Stimulated activated naive CD8-positive, alpha-beta T cell treated with anti-CD3 and anti-CD28 coated beads, Interleukin-15, Interleukin-2, amounts not matched to agents 100 U/mL and 50 U/mL, for 24 hours (primary cell): ENCODE measurements around the gene ITGA1.
"Not testable (repeated sequence)": the region's sequence is repeated elsewhere in the genome, so short reads cannot be mapped to it uniquely, and the experiment has no call there.

Experiments
- ATAC-seq: fragments of 150-1000 bp; cut with Tn5 transposase; one replicate; pipeline ENCODE4 v1.10.0; 2021
- DNase-seq: peaks from one replicate; pipeline ENCODE4 v3.0.0; 2021

ITGA1 gene

GRCh38 chr5:52865991-52866390 lies 78.3 kb downstream of the ITGA1 start:
- ATAC-seq: not testable (repeated sequence)

DNA sequence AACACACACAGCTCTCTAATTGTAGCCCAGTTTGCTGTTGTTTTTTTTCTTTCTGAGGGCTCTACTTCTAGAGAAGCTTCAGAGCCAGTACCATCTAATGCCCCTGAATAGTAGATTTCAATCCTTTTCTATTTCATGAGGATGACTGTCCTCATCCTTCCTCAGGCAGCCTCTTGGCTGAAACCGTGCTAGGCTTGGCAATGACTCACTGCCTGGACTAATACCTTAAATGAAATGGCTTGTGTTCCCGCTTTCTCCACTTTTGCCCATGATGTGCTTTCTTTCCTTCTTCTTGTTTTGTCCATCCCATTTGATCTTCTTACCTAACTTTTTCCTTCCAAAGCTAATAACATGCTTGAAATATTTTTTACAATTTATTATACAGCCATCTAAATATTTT lies 80.1 kb downstream of the ITGA1 start:
- DNase-seq (no peak), ATAC-seq (no peak)

More at GRCh38 chr5:52865991-52866390, 78.3 kb downstream of the ITGA1 start:
- DNase-seq: not testable (repeated sequence)

- ATAC-seq: no peak
Observed at GRCh38 chr5:52868417-52868816, 80.7 kb downstream of the ITGA1 start.

DNA sequence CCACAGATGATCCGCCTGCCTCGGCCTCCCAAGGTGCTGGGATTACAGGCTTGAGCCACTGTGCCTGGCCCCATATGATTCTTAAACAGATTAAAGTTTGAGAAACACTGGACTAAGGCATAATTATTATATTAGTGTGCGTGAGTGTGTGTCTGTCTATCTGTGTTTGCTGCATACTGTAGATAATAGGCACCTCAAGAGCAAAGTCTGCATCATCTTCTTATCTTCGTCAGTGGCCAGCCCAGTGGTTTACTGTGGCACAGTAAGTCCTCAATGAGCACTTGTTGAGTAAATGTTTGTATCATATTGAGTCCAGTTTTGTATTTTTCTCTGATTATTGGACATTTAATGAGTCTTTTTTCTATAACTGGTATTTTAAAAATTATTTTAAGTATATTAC lies 81.7 kb downstream of the ITGA1 start:
- ATAC-seq (no peak), DNase-seq (no peak)

More at GRCh38 chr5:52868417-52868816, 80.7 kb downstream of the ITGA1 start:
- DNase-seq: no peak

- DNase-seq (no peak), ATAC-seq (no peak)
Observed at GRCh38 chr5:52870448-52870847, 82.7 kb downstream of the ITGA1 start.

DNA sequence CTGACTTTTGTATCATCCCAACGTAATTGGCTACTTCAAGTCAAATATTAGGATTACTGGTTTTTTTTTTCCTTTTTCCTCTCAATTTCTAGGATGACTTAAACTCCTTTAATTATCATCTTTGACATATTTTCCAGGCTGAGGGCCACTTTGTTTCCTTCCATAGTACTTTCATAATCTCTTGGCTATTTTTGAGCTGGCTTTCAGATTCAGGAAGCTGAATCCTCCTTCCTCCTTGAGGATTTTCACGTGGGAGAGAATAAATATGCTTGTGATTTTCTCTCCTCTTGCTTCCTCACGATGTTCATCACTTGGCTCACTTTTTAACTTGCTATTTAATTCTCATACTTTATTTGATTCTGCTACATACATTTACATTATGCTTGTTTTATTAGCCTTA lies 88.1 kb downstream of the ITGA1 start:
- ATAC-seq (no peak), DNase-seq (no peak)

- DNase-seq (no peak), ATAC-seq (no peak)
Observed at GRCh38 chr5:52876456-52876855, 88.7 kb downstream of the ITGA1 start.

DNA sequence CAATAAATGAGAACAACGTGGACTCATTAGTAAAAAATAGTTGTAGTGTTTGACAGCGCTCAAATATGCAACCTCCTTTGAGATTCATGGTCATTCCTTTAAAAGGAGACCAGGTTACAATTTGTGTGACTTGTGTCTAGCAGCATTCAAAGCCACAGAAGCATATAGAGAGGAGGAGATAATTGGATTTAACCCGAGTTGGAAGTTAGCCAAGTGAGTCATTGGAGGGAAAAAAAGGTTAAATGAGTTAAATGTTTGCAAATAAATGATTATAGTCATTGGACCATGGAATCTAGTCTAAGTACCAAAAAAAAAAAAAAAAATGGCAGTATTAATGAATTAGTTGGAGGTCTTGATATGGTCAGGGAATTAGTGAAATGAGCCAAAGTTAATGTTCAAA lies 90.9 kb downstream of the ITGA1 start:
- ATAC-seq: no peak
- DNase-seq: no peak

DNA sequence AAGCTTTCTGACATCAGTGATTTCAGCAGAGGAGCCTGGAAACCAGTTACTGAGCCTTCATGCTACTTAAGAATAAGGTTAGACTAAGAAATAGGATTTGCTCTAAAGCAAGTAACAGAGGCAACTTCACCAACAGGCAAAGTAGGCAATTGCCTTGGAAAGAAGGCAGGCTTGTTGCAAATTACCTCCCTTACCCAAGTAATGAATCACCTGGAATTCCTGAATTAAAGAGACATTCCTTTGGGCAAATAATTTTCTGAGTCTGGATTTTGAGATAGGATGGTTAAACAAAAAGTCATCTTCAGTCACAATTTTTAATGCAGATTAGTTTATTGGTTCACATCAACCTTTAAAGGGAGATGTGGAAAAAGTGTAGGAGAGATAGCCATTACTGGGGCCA lies 92.8 kb downstream of the ITGA1 start:
- DNase-seq: no peak
- no peak for ATAC-seq

- no peak for ATAC-seq
- no peak for DNase-seq
Observed at GRCh38 chr5:52881468-52881867, 93.8 kb downstream of the ITGA1 start.

- DNase-seq (no peak), ATAC-seq (no peak)
Observed at GRCh38 chr5:52883110-52883509, 95.4 kb downstream of the ITGA1 start.

GRCh38 chr5:52884453-52884852 lies 96.7 kb downstream of the ITGA1 start:
- ATAC-seq (no peak), DNase-seq (no peak)

GRCh38 chr5:52885614-52886013 lies 97.9 kb downstream of the ITGA1 start:
- no peak for ATAC-seq
- DNase-seq: no peak

GRCh38 chr5:52886206-52886605 lies 98.5 kb downstream of the ITGA1 start:
- DNase-seq: no peak
- no peak for ATAC-seq

DNA sequence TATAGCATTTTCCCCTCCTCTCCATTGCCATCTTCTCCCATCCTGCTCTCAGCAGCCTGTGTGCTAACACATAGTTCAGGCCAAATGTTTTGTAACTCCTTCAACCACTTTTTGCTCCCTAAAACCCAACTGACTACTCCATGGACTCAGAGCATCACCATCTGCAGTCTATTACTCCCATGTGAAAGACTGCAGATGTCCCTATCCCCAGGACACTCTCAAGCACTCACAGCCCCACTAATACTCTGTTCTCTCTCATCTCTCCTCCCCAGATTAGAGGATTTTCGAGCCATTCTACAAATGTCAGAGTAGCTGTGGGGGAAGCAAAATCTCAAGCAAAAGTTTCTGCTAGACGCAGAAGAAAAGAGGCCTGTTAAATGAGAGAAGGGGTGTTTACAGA lies 99.3 kb downstream of the ITGA1 start:
- no peak for DNase-seq
- no peak for ATAC-seq

- no peak for ATAC-seq
- DNase-seq: no peak
Observed at GRCh38 chr5:52888363-52888762, 100.6 kb downstream of the ITGA1 start.

- ATAC-seq (no peak), DNase-seq (no peak)
Observed at GRCh38 chr5:52892242-52892878, 104.6 kb downstream of the ITGA1 start.

DNA sequence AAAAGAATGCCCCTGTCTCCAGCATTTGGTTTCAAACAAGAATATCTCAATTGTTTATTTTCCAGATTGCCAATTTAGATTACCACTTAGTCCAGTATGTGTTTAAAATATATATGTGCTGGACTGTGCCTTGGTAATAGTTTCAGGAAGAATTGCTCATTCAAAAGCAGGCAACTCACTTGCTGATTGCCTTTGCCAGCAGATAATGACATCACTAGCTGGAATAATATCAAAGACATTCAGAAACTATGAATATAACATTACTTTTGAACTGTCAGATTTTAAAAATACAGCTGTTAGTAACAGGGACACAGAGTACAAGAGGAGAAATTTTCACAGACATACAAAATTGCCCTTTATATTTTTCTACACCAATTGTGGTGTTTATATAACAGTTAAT lies 105.4 kb downstream of the ITGA1 start:
- ATAC-seq (no peak), DNase-seq (no peak)

- ATAC-seq (no peak), DNase-seq (no peak)
Observed at GRCh38 chr5:52893863-52894262, 106.1 kb downstream of the ITGA1 start.

- ATAC-seq: no peak
- DNase-seq: no peak
Observed at GRCh38 chr5:52894451-52894850, 106.7 kb downstream of the ITGA1 start.

GRCh38 chr5:52895075-52895474 lies 107.4 kb downstream of the ITGA1 start:
- DNase-seq (no peak), ATAC-seq (no peak)

DNA sequence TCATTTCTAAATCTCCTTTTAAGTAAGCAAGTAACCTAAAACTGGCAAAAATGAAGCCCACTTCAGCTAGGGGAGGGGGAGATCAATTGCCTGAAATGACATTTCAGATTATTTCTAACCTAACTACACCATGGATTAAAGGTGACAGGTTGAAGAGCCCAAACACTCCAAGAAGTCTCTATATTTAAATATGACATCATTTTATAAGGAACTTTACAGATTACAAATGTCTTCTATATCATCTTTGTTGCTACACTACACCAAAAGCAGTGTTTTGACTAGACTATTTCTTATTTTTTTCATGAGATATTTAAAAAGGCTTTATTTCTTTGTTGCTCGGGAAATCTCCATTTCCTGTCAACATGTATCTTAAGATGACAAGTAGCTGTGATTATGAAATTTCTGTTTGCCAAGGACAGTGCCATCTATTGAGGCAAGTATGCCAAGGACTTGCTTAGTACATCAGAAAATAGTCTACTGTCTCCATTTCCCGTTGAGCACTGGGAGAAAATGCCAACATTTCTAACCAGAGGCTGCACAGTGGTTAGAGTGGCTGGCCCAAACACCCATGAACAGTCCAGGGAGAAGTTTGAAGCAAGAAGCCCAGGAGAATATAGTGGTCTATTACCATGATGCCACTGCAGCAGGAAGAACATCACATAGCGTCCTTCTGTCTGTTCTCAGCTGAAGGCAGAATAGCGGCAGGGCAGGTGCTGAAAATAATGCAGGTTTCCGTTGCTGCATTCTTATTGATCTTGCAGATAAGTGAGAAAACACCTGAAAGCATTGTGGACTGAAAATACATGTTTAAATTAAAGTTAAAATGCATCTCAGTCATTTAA lies 108.1 kb downstream of the ITGA1 start:
- DNase-seq: no peak
- ATAC-seq: no peak

- DNase-seq (no peak), ATAC-seq (no peak)
Observed at GRCh38 chr5:52896534-52897237, 109.0 kb downstream of the ITGA1 start.
